Vagina (tissue), 2 donors: ENCODE data around the gene CCNQ.

Source experiments
- POLR2A ChIP-seq, 2 donors: fragments of 450-650 bp; IDR thresholded peaks; one replicate each; pipeline ENCODE4 v1.6.1; 2017; ENCODE audit warnings: antibody characterized with exemption in 2 of 2, mild to moderate bottlenecking in 2 of 2, moderate library complexity in 2 of 2
- POLR2AphosphoS5 ChIP-seq, 2 donors: sonication (generic); formaldehyde crosslinking; IDR thresholded peaks; one replicate each; pipeline ENCODE4 v1.9.0; 2017; ENCODE audit warnings: antibody characterized with exemption in 2 of 2, mild to moderate bottlenecking in 2 of 2, low read depth in 1 of 2; ENCODE audit not compliant: insufficient read depth in 1 of 2
- TF ChIP-seq, protein P1 (sequence below), 3 experiments: fragments of 450-650 bp in 2 of 3; fragments of 200-600 bp in 1 of 3; sonication (generic) in 1 of 3; IDR thresholded peaks; one replicate each; pipeline ENCODE4 v1.5.1; 2017 to 2019; ENCODE audit warnings: antibody characterized with exemption in 3 of 3, mild to moderate bottlenecking in 2 of 3, moderate library complexity in 2 of 3

DNA sequence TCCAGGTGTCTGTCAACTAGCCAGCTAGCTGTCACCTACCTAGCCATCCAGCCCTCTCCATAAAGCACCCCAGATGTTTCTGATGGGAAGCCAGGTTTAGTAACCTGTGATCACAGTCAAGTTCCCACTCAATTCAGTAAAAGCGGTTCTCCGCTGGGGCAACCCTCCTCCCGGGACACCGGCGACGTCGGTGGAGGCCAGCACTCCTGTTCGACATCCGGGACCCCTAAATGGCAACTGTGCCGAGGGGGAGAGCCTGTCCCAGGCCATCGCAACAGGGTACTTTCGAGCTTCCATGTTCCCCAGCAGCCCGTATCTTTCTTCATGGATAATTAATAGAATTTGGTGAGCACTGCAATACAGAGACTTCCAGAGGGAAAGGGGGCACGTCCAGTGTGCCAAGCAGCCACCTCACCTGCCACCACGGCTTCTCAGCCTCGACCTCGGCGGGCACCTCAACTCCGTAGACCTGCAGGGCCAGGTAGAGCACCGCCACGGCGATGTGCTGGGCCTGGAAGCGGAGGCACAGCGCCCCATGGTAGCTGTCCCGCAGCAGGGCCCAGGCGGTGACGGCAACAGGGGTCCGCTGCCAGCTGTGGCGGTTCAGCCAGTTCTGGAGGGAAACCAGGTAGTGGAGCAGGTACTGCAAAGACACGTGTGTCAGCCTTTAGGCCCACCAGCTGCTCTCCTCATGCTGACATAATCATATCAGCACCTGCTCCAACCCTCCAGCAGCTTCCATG is 6.7 kb downstream of the CCNQ start:
- TF ChIP-seq, protein P1, sequence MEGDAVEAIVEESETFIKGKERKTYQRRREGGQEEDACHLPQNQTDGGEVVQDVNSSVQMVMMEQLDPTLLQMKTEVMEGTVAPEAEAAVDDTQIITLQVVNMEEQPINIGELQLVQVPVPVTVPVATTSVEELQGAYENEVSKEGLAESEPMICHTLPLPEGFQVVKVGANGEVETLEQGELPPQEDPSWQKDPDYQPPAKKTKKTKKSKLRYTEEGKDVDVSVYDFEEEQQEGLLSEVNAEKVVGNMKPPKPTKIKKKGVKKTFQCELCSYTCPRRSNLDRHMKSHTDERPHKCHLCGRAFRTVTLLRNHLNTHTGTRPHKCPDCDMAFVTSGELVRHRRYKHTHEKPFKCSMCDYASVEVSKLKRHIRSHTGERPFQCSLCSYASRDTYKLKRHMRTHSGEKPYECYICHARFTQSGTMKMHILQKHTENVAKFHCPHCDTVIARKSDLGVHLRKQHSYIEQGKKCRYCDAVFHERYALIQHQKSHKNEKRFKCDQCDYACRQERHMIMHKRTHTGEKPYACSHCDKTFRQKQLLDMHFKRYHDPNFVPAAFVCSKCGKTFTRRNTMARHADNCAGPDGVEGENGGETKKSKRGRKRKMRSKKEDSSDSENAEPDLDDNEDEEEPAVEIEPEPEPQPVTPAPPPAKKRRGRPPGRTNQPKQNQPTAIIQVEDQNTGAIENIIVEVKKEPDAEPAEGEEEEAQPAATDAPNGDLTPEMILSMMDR (IDR thresholded peaks at IDR 0.05): no peak
- TF ChIP-seq POLR2A (IDR thresholded peaks at IDR 0.05): no peak
- TF ChIP-seq POLR2AphosphoS5 (IDR thresholded peaks at IDR 0.05; ENCODE audit: insufficient read depth in 1 of 2, low read depth in 1 of 2): no peak
